T1000 (cell line): ENCODE data around the gene ZNF236.
"Not testable (repeated sequence)": the region's sequence is repeated elsewhere in the genome, so short reads cannot be mapped to it uniquely, and the experiment has no call there.

Source experiments
- DNase-seq: peaks from one replicate; lab custom pipeline; 2025; ENCODE audit warnings: mixed read lengths; lab: John Stamatoyannopoulos, UW

ZNF236 gene

GRCh38 chr18:77005651-77006195 lies 183.4 kb downstream of the ZNF236 start:
- no peak for DNase-seq

GRCh38 chr18:77006305-77007175 lies 184.2 kb downstream of the ZNF236 start:
- DNase-seq, result no peak

DNA sequence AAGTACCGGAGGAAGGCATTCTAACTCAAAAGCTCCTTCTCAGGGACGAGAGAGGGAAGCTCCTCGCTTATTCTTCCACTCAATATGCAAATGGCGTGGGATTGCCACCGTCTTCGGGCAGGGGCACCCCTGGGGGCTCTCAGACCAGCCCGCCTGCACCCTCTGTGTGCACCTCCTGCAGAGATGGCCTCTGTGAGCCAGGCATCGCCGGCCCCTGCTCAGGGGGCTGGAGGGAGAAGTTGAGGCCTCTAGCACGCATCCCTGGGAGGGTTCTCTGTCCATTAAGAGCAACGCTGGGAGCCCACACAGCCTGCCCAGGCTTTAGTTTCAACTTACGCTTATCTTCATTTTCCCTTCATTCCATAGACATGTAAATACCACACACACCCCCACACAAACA lies 184.9 kb downstream of the ZNF236 start:
- DNase-seq, result no peak

- no peak for DNase-seq
Observed at GRCh38 chr18:77008006-77008405, 185.6 kb downstream of the ZNF236 start.

DNA sequence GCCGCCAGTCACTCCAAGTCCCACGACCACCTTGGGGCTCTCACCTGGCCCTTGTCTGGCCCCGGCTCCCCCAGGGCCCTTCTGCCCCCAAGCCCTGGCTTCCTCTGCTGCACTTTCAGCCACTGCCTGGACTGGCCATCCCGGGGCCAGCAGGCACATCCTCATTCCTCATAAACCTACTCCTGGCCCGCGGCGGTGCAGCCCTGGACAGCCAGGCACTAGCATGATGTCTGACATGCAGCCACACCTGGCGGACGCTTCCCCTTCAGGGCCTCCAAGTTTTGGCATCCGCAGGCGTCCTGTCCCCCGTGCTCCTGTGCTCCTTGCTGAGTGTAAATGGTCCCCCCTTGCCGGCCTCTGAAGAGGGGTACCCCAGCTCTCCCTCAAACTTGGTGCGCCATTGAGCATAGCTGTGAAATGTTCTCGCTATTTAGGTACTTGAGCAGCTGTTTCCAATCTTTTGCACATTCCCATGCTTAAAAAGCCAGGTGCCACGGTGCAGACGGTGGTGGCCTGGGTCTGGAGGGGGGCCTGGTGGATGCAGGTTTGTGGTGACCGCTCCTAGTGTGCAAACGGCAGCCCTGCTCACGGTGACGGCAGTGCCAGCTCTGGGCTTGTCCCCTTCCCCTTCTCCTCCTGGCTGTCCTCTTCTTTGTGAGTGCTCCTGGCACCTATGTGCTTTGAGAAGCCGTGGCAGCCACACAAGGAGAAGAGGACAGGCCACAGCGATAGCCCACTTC lies 186.4 kb downstream of the ZNF236 start:
- no peak for DNase-seq

DNA sequence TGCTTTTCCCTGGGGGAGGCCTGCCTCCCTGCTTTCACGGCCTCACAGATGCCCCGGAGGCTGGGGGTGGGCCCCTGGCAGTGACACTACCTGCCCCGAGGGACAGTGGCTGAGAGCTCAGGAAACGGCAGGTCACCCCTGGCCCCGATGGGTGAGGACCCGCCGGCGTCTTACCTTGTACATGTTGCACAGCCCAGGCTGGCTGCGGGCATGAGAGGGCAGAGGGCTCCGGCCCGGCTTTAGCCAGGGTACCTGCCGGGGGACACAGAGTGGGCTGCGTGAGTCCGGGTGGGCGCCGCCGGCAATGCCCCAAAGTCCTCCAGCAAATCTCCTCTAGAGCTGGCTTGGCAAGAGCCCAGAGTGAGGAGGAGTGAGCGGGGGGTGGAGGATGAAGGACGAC lies 187.3 kb downstream of the ZNF236 start:
- DNase-seq, result no peak

GRCh38 chr18:77012120-77012519 lies 189.8 kb downstream of the ZNF236 start:
- DNase-seq, result no peak

DNA sequence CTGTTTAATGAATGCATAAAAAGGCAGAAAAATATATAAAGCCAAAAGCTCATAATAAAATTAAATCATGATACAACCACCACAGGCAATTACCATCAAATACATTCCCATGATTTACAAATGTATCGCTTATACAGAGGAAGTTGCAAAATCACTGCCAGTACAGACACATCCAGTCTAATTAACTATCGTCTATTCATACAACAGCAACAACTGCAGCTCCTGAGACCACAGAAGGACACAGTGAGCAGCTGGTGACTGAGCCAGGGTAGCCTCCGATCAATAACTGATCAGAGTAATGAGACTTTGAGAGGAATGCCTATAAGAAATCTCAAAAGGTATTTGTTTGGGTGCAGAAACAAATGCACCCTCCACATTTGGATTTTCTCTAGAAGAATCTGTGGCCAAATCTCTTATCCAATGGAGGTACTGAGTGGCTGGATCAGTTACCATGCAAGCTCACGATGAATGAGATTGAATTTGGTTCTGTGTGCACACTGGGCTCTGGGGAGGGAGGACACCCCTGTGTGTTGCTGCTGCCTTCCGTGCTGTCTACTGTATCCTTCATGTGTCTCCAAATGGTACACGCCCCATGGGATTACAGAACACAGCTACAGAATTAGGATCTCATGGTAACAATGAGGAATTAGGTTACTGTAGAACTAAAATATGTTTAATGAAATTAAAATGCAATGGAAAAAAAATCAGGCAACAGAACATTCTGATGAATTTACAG lies 190.6 kb downstream of the ZNF236 start:
- no peak for DNase-seq

- DNase-seq, result no peak
Observed at GRCh38 chr18:77013811-77014521, 191.6 kb downstream of the ZNF236 start.

DNA sequence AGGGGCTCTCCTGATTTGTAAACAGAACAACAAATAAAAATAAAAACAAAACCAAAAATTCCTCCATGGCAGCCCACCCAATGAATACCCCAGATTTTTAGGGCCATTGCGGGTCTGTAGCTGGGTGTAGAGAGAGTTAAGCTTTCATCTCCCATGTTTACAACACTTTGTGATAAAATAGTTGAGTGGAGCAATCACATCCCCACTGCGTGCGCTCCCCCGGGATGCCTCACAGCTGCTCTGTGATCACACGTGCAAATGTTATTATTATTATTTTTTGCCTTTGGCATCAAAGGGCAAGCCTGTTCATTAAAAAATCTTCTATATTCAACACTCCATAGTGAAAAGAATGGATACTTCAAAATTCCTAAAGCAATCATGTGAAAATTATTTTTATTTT lies 192.2 kb downstream of the ZNF236 start:
- DNase-seq, result no peak

- DNase-seq, result no peak
Observed at GRCh38 chr18:77015169-77015568, 192.8 kb downstream of the ZNF236 start.

DNA sequence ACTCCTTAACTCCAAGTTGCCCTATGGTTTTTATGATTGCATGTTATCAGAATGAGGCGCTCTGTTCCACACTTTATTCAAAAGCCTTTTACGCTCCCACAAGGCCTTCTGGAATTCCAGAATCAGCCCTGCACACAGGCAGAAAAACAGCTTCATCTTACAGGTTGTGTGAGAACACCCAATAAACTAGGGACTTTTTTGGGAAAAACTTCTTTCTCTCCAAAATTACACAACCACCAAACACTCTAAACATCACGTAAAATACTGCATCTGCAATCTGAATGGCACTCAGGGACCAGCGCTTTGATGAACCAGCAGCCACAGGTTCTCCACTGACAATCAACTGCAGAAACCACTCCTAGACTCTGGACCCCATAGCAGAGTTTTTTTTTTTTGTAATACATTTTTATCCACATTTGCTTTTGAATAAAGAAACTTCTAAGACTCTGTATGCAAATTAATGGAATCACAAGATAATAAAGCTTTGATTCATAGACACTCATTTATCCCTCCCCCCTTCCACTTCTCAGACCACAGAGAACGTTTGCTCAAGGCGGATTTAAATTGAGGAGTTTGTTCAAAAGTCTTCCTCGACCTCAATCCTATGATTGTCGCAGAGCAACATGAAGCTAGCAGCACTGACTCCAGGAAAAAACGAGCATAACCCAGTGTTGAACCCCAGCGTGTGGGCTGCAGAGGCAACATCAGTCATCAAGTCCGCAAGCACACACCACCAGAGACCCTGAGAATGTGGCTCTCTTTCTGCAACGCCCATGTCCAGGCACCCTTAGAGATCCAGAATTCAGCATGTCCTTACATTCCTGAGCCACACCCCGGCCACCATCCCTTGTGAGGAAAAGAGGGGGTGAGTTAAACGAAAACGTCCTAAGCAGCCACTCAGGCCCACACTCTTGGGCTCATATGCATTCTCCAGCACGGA lies 193.7 kb downstream of the ZNF236 start:
- no peak for DNase-seq

DNA sequence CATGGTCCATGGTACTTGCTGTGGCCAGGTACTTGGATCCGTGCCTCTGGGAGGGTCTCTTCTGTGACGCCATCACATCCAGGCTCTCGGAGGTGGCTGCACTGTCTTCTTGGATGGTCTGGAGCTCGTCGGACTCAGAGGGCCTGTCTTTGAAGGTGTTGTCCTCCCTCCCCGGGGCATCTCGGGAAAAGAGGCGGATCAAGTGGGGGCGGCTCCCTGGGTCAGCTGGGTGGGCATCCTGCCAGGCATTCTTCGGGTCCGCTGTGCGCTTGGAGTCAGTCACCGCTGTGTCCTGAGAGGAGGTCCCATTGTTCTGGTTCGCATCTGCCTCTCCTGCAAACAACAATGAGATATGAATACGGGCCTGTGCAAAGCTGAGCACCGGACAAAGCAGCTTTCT lies 194.6 kb downstream of the ZNF236 start:
- no peak for DNase-seq

DNA sequence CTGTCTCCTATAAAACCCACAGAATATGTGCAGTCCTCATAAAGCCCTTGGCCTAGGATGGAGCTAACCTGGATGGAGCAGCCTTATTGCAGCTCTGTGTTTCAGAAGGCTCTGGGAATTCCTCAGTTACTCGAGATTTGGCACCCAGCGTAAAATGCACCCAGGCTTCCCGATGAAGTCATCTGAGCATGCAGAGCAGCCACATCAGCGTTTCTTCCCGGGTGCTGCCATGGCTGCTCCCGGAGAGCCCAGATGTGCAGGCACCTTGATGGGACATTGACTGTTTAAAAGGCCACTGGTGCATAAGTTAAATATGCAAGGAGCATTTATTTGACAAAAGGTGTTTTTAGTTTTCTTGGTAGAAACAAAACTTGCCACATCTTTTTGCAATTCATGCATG lies 195.0 kb downstream of the ZNF236 start:
- DNase-seq, result no peak

- DNase-seq, result not testable (repeated sequence)
Observed at GRCh38 chr18:77018650-77019049, 196.3 kb downstream of the ZNF236 start.

GRCh38 chr18:77019641-77020040 lies 197.3 kb downstream of the ZNF236 start:
- no peak for DNase-seq
